ENCODE measurements around the gene SPCS2.

DNA sequence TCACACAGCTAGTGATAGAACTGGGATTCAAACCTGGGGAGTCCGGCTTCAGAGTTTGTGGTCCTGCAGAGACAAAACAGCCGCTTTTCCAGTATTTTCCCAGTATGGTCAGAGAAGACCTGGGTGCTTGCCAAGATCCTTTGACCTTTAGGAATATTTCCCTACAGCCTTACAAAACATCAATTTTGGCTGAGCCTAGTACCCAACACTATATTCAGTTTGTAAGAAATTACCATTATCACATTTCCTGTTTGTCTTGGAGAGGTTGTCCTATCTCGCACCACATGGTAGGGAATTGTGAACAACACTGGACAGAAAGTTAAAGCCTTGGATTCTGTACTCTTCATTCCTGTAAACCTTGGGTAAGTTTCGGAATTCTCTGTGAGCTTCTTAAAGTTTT is 29.0 kb downstream of the SPCS2 start:
- no peak for TF ChIP-seq POLR2AphosphoS5 (IDR thresholded peaks at IDR 0.05; ENCODE audit: insufficient read depth in 1 of 2, low read depth in 1 of 2)
- TF ChIP-seq, protein P1, sequence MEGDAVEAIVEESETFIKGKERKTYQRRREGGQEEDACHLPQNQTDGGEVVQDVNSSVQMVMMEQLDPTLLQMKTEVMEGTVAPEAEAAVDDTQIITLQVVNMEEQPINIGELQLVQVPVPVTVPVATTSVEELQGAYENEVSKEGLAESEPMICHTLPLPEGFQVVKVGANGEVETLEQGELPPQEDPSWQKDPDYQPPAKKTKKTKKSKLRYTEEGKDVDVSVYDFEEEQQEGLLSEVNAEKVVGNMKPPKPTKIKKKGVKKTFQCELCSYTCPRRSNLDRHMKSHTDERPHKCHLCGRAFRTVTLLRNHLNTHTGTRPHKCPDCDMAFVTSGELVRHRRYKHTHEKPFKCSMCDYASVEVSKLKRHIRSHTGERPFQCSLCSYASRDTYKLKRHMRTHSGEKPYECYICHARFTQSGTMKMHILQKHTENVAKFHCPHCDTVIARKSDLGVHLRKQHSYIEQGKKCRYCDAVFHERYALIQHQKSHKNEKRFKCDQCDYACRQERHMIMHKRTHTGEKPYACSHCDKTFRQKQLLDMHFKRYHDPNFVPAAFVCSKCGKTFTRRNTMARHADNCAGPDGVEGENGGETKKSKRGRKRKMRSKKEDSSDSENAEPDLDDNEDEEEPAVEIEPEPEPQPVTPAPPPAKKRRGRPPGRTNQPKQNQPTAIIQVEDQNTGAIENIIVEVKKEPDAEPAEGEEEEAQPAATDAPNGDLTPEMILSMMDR (IDR thresholded peaks at IDR 0.05) = no peak
- TF ChIP-seq POLR2A (IDR thresholded peaks at IDR 0.05) = no peak

All from vagina (tissue), 2 donors.